Measurements from ENCODE around the gene ZNF688. TPM values are rescaled to one million over a fixed set of nuclear protein-coding genes. Genes with fewer than 3 reads are reported as not detected.

The ZNF688 gene
- polyA plus RNA-seq, 2 of the 4 experiments (the other 2 are of a cell fraction), result 4.6 to 6.7 TPM

DNA sequence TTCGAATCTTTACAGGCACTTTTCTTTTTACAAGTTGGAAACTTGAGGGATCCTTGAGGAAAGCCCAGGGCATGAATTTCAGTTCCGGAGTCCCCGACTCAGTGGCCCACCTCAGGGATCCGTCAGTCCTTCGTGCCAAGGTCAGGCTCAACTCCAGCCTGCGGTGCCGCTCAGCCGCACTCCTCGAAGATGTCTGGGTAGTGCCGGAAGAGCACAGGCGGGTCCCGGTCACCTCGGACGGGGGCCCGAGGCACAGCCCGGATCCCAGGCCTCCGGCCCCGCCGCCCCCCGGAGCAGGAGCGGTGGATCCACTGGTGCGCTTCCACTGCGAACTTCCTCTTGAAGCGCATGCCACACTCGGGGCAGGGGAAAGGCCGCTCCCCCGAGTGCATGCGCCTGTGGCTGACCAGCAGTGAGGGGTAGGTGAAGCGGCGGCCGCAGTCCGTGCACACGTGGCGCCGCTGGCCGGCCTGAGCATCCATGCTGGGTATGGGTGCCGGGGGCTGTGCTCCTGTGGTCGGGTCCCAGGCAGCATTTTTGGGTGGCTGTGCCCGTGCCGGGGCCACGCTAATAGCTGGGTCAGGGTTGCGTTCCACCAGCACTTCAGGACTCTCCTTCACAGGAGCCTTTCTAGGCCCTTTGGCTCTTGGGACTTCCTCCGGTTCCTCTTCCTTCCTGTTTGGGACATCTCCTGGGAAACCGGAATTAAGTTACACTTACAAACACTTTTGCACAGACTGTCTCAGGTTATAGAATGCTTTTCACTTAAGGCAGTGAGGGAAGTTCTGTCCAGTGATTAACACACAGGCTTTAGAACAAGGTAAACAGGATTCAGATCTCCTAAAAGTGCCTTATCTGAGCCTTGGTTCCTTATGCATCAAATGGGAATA lies 1.5 kb downstream of the ZNF688 start:
- H3K27ac ChIP-seq, result peak overlapping the region in 1 of 2 experiments; percentile 28; a peak in 3 of 6 replicates
- POLR2A ChIA-PET, result interaction anchor here (2.7 kb wide), 1 partner anchor 12 kb away, joined by 44 read pairs; the partner anchor contains the start of gene ZNF764
- 96% methylated on average over 16 of the region's 44 CpGs for WGBS (ENCODE audit: missing lambda C conversion rate)
- no peak overlapping the region for H3K4me2 ChIP-seq
- FAIRE-seq (no peak), DNase-seq (ENCODE audit: low read depth in 1 of 2, low spot score in 1 of 2) (no peak), ATAC-seq (no peak)
- no peak overlapping the region for H3K4me3 ChIP-seq
- peaks cover 42% of the 10 kb centered on the region for H3K4me1 ChIP-seq
- CTCF ChIA-PET, result interaction anchor here (1.0 to 2.8 kb wide), 4 partner anchors 12 to 59 kb away, joined by 5 to 14 read pairs (median 9); partner anchors contain the start of gene ZNF764
- no peak for TF ChIP-seq MAFK (IDR thresholded peaks at IDR 0.05; ENCODE audit: partially characterized antibody)
- no peak for TF ChIP-seq EHMT2 (IDR thresholded peaks at IDR 0.05; ENCODE audit: low read depth)
- TF ChIP-seq POLR2A (IDR thresholded peaks at IDR 0.05; ENCODE audit: low read length), result no peak
- no peak for TF ChIP-seq FOXS1 (CRISPR knock-in tag; IDR thresholded peaks at IDR 0.05)
- TF ChIP-seq KDM1A (IDR thresholded peaks at IDR 0.05; ENCODE audit: low read depth), result no peak
- TF ChIP-seq HOXB13 (CRISPR knock-in tag; IDR thresholded peaks at IDR 0.05; ENCODE audit: low read depth), result no peak
- no peak for TF ChIP-seq BHLHE40 (IDR thresholded peaks at IDR 0.05; ENCODE audit: low read depth, low read length)
- TF ChIP-seq, protein P1, sequence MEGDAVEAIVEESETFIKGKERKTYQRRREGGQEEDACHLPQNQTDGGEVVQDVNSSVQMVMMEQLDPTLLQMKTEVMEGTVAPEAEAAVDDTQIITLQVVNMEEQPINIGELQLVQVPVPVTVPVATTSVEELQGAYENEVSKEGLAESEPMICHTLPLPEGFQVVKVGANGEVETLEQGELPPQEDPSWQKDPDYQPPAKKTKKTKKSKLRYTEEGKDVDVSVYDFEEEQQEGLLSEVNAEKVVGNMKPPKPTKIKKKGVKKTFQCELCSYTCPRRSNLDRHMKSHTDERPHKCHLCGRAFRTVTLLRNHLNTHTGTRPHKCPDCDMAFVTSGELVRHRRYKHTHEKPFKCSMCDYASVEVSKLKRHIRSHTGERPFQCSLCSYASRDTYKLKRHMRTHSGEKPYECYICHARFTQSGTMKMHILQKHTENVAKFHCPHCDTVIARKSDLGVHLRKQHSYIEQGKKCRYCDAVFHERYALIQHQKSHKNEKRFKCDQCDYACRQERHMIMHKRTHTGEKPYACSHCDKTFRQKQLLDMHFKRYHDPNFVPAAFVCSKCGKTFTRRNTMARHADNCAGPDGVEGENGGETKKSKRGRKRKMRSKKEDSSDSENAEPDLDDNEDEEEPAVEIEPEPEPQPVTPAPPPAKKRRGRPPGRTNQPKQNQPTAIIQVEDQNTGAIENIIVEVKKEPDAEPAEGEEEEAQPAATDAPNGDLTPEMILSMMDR (IDR thresholded peaks at IDR 0.05), result no peak
- no peak for TF ChIP-seq HEYL (CRISPR knock-in tag; IDR thresholded peaks at IDR 0.05)
- TF ChIP-seq, protein P2, sequence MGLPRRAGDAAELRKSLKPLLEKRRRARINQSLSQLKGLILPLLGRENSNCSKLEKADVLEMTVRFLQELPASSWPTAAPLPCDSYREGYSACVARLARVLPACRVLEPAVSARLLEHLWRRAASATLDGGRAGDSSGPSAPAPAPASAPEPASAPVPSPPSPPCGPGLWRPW (IDR thresholded peaks at IDR 0.05), result no peak
- no peak for TF ChIP-seq ZFP36 (IDR thresholded peaks at IDR 0.05; ENCODE audit: borderline replicate concordance, partially characterized antibody)
- TF ChIP-seq CHD4 (IDR thresholded peaks at IDR 0.05; ENCODE audit: borderline replicate concordance), result no peak
- no peak for TF ChIP-seq RNF2 (IDR thresholded peaks at IDR 0.05; ENCODE audit: borderline replicate concordance, low read depth)
- TF ChIP-seq ZNF302 (CRISPR knock-in tag; IDR thresholded peaks at IDR 0.05), result no peak
- TF ChIP-seq KDM5A (IDR thresholded peaks at IDR 0.05), result no peak
- no peak for TF ChIP-seq ESRRA (IDR thresholded peaks at IDR 0.05; ENCODE audit: borderline replicate concordance, low read length)
- no peak for TF ChIP-seq RFX5 (IDR thresholded peaks at IDR 0.05)
- H3K9me3 ChIP-seq, result no peaks in the 10 kb centered on the region

DNA sequence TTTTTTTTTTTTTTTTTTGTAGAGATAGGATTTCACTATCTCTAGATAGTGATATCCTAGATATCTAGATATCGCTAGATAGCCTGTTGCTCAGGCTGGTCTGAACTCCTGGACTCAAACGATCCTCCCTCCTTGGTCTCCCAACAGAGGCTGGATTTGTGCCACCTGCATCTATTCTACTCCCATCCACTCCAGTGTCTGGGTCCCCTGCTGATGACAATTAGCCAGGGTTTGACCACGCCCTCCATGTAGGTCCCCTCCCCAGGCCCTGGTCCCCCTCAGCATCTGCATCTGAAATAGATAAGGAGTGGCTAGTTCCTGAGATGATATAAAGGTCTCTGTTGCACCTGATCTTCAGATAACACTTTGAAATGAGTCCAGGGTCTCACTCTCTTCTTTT lies 2.2 kb downstream of the ZNF688 start:
- WGBS (ENCODE audit: missing lambda C conversion rate), result 89% methylated on average over 3 of the region's 3 CpGs
- ATAC-seq, result no peak
- no peak for FAIRE-seq
- Histone ChIP-seq H3K27ac (peak overlapping the region; percentile 35 to 80; a peak in 4 of 6 replicates), H3K9me3 (no peaks in the 10 kb centered on the region), H3K4me3 (no peak overlapping the region), H3K4me1 (peaks cover 42% of the 10 kb centered on the region), H3K4me2 (peak overlapping the region; percentile 59; the same call in 1 of the 3 replicates)
- DNase-seq (ENCODE audit: low read depth in 1 of 2, low spot score in 1 of 2), result no peak
- ChIA-PET CTCF (interaction anchor here (2.0 kb wide), 1 partner anchor 46 kb away, joined by 9 read pairs; no protein-coding TSS in a partner anchor), POLR2A (interaction anchor here (2.7 kb wide), 1 partner anchor 11 kb away, joined by 19 read pairs; the partner anchor contains the start of gene ZNF764)
- TF ChIP-seq HOXA7 (CRISPR knock-in tag; IDR thresholded peaks at IDR 0.05) (no peak), SREBF2 (IDR thresholded peaks at IDR 0.05) (no peak), JUNB (IDR thresholded peaks at IDR 0.05) (no peak), HDAC2 (IDR thresholded peaks at IDR 0.05) (no peak), HEYL (CRISPR knock-in tag; IDR thresholded peaks at IDR 0.05) (no peak), RFX5 (IDR thresholded peaks at IDR 0.05) (no peak), RCOR1 (IDR thresholded peaks at IDR 0.05; ENCODE audit: low read depth, low read length) (no peak), POLR2A (IDR thresholded peaks at IDR 0.05; ENCODE audit: low read length) (no peak), ZSCAN20 (CRISPR knock-in tag; IDR thresholded peaks at IDR 0.05) (no peak), EP300 (IDR thresholded peaks at IDR 0.05) (no peak), ZNF302 (CRISPR knock-in tag; IDR thresholded peaks at IDR 0.05) (no peak), ZC3H11A (IDR thresholded peaks at IDR 0.05) (no peak), ZFP36 (IDR thresholded peaks at IDR 0.05; ENCODE audit: borderline replicate concordance, partially characterized antibody) (no peak), RNF2 (IDR thresholded peaks at IDR 0.05; ENCODE audit: borderline replicate concordance, low read depth) (no peak), EHMT2 (IDR thresholded peaks at IDR 0.05; ENCODE audit: low read depth) (no peak), HOXB13 (CRISPR knock-in tag; IDR thresholded peaks at IDR 0.05; ENCODE audit: low read depth) (no peak), EHF (CRISPR knock-in tag; IDR thresholded peaks at IDR 0.05) (no peak)
- TF ChIP-seq, protein P3, sequence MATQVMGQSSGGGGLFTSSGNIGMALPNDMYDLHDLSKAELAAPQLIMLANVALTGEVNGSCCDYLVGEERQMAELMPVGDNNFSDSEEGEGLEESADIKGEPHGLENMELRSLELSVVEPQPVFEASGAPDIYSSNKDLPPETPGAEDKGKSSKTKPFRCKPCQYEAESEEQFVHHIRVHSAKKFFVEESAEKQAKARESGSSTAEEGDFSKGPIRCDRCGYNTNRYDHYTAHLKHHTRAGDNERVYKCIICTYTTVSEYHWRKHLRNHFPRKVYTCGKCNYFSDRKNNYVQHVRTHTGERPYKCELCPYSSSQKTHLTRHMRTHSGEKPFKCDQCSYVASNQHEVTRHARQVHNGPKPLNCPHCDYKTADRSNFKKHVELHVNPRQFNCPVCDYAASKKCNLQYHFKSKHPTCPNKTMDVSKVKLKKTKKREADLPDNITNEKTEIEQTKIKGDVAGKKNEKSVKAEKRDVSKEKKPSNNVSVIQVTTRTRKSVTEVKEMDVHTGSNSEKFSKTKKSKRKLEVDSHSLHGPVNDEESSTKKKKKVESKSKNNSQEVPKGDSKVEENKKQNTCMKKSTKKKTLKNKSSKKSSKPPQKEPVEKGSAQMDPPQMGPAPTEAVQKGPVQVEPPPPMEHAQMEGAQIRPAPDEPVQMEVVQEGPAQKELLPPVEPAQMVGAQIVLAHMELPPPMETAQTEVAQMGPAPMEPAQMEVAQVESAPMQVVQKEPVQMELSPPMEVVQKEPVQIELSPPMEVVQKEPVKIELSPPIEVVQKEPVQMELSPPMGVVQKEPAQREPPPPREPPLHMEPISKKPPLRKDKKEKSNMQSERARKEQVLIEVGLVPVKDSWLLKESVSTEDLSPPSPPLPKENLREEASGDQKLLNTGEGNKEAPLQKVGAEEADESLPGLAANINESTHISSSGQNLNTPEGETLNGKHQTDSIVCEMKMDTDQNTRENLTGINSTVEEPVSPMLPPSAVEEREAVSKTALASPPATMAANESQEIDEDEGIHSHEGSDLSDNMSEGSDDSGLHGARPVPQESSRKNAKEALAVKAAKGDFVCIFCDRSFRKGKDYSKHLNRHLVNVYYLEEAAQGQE (IDR thresholded peaks at IDR 0.05), result no peak
- TF ChIP-seq, protein P4, sequence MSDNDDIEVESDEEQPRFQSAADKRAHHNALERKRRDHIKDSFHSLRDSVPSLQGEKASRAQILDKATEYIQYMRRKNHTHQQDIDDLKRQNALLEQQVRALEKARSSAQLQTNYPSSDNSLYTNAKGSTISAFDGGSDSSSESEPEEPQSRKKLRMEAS (IDR thresholded peaks at IDR 0.05), result no peak
- TF ChIP-seq, protein P1 (IDR thresholded peaks at IDR 0.05), result no peak
